ENCODE measurements around the gene GLCE. TPM values are rescaled to one million over a fixed set of nuclear protein-coding genes. Genes with fewer than 3 reads are reported as not detected.

GLCE gene
- total RNA-seq, 1 experiment from 2014 or later = 12.5 TPM

GRCh38 chr15:69282104-69282743 is 121.8 kb downstream of the GLCE start:
- ChIA-PET POLR2A (no interaction called here), CTCF (interaction anchor here (1.4 kb wide), 2 partner anchors 21 to 251 kb away, joined by 3 read pairs; no protein-coding TSS in a partner anchor)
- no peak for ATAC-seq
- Mint-ChIP-seq H3K27me3 (ENCODE audit: low read depth) (no peaks in the 10 kb centered on the region; the same call in 1 of the 2 replicates), H3K9me3 (no peaks in the 10 kb centered on the region), H3K4me3 (no peak overlapping the region), H3K4me1 (no peaks in the 10 kb centered on the region), H3K27ac (no peak overlapping the region), H3K36me3 (no peaks in the 10 kb centered on the region)
- TF ChIP-seq ZNF671 (CRISPR knock-in tag; IDR thresholded peaks at IDR 0.05) (no peak), MAX (CRISPR knock-in tag; IDR thresholded peaks at IDR 0.05) (no peak), MXD4 (CRISPR knock-in tag; IDR thresholded peaks at IDR 0.05; ENCODE audit: borderline replicate concordance) (no peak), TEAD4 (CRISPR knock-in tag; IDR thresholded peaks at IDR 0.05) (no peak), ETV6 (CRISPR knock-in tag; IDR thresholded peaks at IDR 0.05) (no peak), NR1H2 (CRISPR knock-in tag; IDR thresholded peaks at IDR 0.05) (no peak), GTF2I (CRISPR knock-in tag; conservative IDR thresholded peaks at IDR 0.05) (no peak), ELF4 (CRISPR knock-in tag; IDR thresholded peaks at IDR 0.05; ENCODE audit: low read depth) (no peak), E2F5 (CRISPR knock-in tag; IDR thresholded peaks at IDR 0.05) (no peak), CBFB (CRISPR knock-in tag; IDR thresholded peaks at IDR 0.05; ENCODE audit: low read depth) (no peak), FOXK1 (CRISPR knock-in tag; IDR thresholded peaks at IDR 0.05) (no peak), KAT7 (CRISPR knock-in tag; IDR thresholded peaks at IDR 0.05; ENCODE audit: borderline replicate concordance) (no peak), STAT6 (CRISPR knock-in tag; conservative IDR thresholded peaks at IDR 0.05; ENCODE audit: low read depth) (no peak), PRRX2 (CRISPR knock-in tag; IDR thresholded peaks at IDR 0.05) (no peak), FOXP4 (CRISPR knock-in tag; IDR thresholded peaks at IDR 0.05) (no peak), MYBL2 (CRISPR knock-in tag; IDR thresholded peaks at IDR 0.05) (no peak), SOX15 (CRISPR knock-in tag; IDR thresholded peaks at IDR 0.05) (no peak)
- TF ChIP-seq, protein P1, sequence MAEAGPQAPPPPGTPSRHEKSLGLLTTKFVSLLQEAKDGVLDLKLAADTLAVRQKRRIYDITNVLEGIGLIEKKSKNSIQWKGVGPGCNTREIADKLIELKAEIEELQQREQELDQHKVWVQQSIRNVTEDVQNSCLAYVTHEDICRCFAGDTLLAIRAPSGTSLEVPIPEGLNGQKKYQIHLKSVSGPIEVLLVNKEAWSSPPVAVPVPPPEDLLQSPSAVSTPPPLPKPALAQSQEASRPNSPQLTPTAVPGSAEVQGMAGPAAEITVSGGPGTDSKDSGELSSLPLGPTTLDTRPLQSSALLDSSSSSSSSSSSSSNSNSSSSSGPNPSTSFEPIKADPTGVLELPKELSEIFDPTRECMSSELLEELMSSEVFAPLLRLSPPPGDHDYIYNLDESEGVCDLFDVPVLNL (CRISPR knock-in tag; IDR thresholded peaks at IDR 0.05; ENCODE audit: borderline replicate concordance, low read depth) = no peak
- no peak for DNase-seq (ENCODE audit: low spot score)

DNA sequence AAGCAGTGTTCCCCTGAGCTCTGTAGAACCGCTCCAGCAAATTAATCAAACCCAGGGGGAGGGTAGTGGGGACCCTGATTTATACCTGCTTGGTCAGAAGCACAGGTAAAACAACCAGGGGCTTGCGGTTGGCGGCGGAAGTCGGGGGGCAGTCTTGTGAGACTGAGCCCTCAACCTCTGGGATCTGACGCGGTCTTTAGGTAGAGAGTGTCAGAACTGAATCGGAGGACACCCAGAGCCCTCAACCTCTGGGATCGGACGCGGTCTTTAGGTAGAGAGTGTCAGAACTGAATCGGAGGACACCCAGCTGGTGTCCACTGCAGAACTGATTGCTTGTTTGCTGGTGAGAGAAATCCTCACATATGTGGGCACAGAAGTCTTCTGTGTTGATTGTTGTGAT is 125.4 kb downstream of the GLCE start:
- POLR2A ChIA-PET = no interaction called here
- CTCF ChIA-PET = interaction anchor here (0.6 to 0.7 kb wide), 2 partner anchors 13 to 254 kb away, joined by 3 read pairs; no protein-coding TSS in a partner anchor
- TF ChIP-seq HMGA2 (CRISPR knock-in tag; IDR thresholded peaks at IDR 0.05) = no peak
- no peak for TF ChIP-seq ZNF532 (CRISPR knock-in tag; IDR thresholded peaks at IDR 0.05; ENCODE audit: borderline replicate concordance)
- no peak for TF ChIP-seq FOXP4 (CRISPR knock-in tag; IDR thresholded peaks at IDR 0.05)

More for the DNA sequence above, 125.4 kb downstream of the GLCE start:
- ATAC-seq (no peak), DNase-seq (ENCODE audit: low spot score) (no peak)
- Mint-ChIP-seq H3K36me3 (no peaks in the 10 kb centered on the region), H3K27me3 (ENCODE audit: low read depth) (no peaks in the 10 kb centered on the region; the same call in 1 of the 2 replicates), H3K4me3 (no peak overlapping the region), H3K27ac (no peak overlapping the region), H3K4me1 (peaks cover 13% of the 10 kb centered on the region), H3K9me3 (no peaks in the 10 kb centered on the region)

Measured in WTC11 (cell line).